ENCODE results near the gene ACKR1.

Gene ACKR1

GRCh38 chr1:159172614-159173291 is 31.9 kb upstream of the ACKR1 start:
- Histone ChIP-seq H4K20me1 (ENCODE audit: insufficient read depth, low read length) (no peaks in the 10 kb centered on the region), H3K9me2 (ENCODE audit: low read depth, low read length) (no peaks in the 10 kb centered on the region), H3K4me1 (ENCODE audit: insufficient read depth, low read length, severe bottlenecking) (no peaks in the 10 kb centered on the region), H3K27ac (ENCODE audit: low read depth, low read length, poor library complexity, severe bottlenecking) (no peak overlapping the region), H3K4me3 (ENCODE audit: low read depth, low read length, poor library complexity, severe bottlenecking) (no peak overlapping the region), H3K79me2 (ENCODE audit: insufficient read depth, low read length) (no peaks in the 10 kb centered on the region), H3K27me3 (ENCODE audit: insufficient read depth, low read length) (no peaks in the 10 kb centered on the region), H3K9me3 (ENCODE audit: low read length) (no peaks in the 10 kb centered on the region), H2AFZ (ENCODE audit: low read length) (no peak overlapping the region), H3K4me2 (ENCODE audit: low read length) (no peak overlapping the region), H3K9ac (ENCODE audit: low read length) (no peak overlapping the region), H3K36me3 (ENCODE audit: insufficient read depth, low read length) (no peaks in the 10 kb centered on the region), H3F3A (ENCODE audit: insufficient read depth, low read length) (no peaks in the 10 kb centered on the region)
- TF ChIP-seq EZH2 (IDR thresholded peaks at IDR 0.05; ENCODE audit: borderline replicate concordance, low read length): no peak
- TF ChIP-seq, protein P1, sequence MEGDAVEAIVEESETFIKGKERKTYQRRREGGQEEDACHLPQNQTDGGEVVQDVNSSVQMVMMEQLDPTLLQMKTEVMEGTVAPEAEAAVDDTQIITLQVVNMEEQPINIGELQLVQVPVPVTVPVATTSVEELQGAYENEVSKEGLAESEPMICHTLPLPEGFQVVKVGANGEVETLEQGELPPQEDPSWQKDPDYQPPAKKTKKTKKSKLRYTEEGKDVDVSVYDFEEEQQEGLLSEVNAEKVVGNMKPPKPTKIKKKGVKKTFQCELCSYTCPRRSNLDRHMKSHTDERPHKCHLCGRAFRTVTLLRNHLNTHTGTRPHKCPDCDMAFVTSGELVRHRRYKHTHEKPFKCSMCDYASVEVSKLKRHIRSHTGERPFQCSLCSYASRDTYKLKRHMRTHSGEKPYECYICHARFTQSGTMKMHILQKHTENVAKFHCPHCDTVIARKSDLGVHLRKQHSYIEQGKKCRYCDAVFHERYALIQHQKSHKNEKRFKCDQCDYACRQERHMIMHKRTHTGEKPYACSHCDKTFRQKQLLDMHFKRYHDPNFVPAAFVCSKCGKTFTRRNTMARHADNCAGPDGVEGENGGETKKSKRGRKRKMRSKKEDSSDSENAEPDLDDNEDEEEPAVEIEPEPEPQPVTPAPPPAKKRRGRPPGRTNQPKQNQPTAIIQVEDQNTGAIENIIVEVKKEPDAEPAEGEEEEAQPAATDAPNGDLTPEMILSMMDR (IDR thresholded peaks at IDR 0.05; ENCODE audit: low read length): no peak

DNA sequence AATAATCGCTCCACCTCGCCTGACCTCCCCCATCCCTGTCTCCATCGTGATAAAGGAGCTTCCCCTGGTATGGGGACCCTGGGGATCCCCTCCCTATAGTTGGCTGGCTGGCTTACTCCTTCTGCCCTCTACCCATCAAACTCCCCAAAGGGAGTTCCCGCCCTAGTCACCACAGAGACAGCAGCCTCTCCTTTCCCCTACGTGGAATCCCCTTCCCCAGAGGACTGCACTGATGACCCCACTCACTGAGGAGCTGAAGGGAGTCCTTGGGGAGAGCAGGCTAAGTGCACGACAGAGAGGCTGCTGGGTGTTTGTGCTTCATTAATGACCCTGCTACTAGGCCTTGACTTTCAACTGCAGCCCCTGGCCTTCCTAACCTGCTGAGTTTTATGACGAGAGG is 31.4 kb upstream of the ACKR1 start:
- Histone ChIP-seq H3K36me3 (ENCODE audit: insufficient read depth, low read length) (no peaks in the 10 kb centered on the region), H3K27me3 (ENCODE audit: insufficient read depth, low read length) (no peaks in the 10 kb centered on the region), H3K27ac (ENCODE audit: low read depth, low read length, poor library complexity, severe bottlenecking) (no peak overlapping the region), H3K4me3 (ENCODE audit: low read depth, low read length, poor library complexity, severe bottlenecking) (no peak overlapping the region), H2AFZ (ENCODE audit: low read length) (no peak overlapping the region), H3K4me1 (ENCODE audit: insufficient read depth, low read length, severe bottlenecking) (no peaks in the 10 kb centered on the region), H3F3A (ENCODE audit: insufficient read depth, low read length) (no peaks in the 10 kb centered on the region), H3K9me3 (ENCODE audit: low read length) (no peaks in the 10 kb centered on the region), H4K20me1 (ENCODE audit: insufficient read depth, low read length) (no peaks in the 10 kb centered on the region), H3K79me2 (ENCODE audit: insufficient read depth, low read length) (no peaks in the 10 kb centered on the region), H3K4me2 (ENCODE audit: low read length) (no peak overlapping the region), H3K9me2 (ENCODE audit: low read depth, low read length) (no peaks in the 10 kb centered on the region), H3K9ac (ENCODE audit: low read length) (no peak overlapping the region)
- TF ChIP-seq, protein P1 (IDR thresholded peaks at IDR 0.05; ENCODE audit: low read length): no peak
- no peak for TF ChIP-seq EZH2 (IDR thresholded peaks at IDR 0.05; ENCODE audit: borderline replicate concordance, low read length)

GRCh38 chr1:159175571-159175970 is 29.1 kb upstream of the ACKR1 start:
- no peaks in the 10 kb centered on the region for H4K20me1 ChIP-seq (ENCODE audit: insufficient read depth, low read length)
- no peak overlapping the region for H3K4me2 ChIP-seq (ENCODE audit: low read length)
- no peak overlapping the region for H3K9ac ChIP-seq (ENCODE audit: low read length)
- no peak overlapping the region for H3K4me3 ChIP-seq (ENCODE audit: low read depth, low read length, poor library complexity, severe bottlenecking)
- H3K79me2 ChIP-seq (ENCODE audit: insufficient read depth, low read length): no peaks in the 10 kb centered on the region
- H3K27me3 ChIP-seq (ENCODE audit: insufficient read depth, low read length): no peaks in the 10 kb centered on the region
- TF ChIP-seq, protein P1 (IDR thresholded peaks at IDR 0.05; ENCODE audit: low read length): no peak
- TF ChIP-seq EZH2 (IDR thresholded peaks at IDR 0.05; ENCODE audit: borderline replicate concordance, low read length): no peak
- no peaks in the 10 kb centered on the region for H3F3A ChIP-seq (ENCODE audit: insufficient read depth, low read length)
- H2AFZ ChIP-seq (ENCODE audit: low read length): no peak overlapping the region
- H3K4me1 ChIP-seq (ENCODE audit: insufficient read depth, low read length, severe bottlenecking): no peaks in the 10 kb centered on the region
- H3K9me2 ChIP-seq (ENCODE audit: low read depth, low read length): no peaks in the 10 kb centered on the region
- H3K27ac ChIP-seq (ENCODE audit: low read depth, low read length, poor library complexity, severe bottlenecking): no peak overlapping the region
- H3K9me3 ChIP-seq (ENCODE audit: low read length): no peaks in the 10 kb centered on the region
- H3K36me3 ChIP-seq (ENCODE audit: insufficient read depth, low read length): no peaks in the 10 kb centered on the region

All from OCI-LY1 (cell line).